Testis (tissue), 2 donors: ENCODE measurements around the gene GARNL3.

Experiments used
- CTCF ChIP-seq, 3 experiments: fragments of 450-650 bp in 2 of 3; fragments of 200-600 bp in 1 of 3; sonication (generic) in 1 of 3; IDR thresholded peaks; one replicate each; pipeline ENCODE4 v1.5.1; 2016 to 2019; ENCODE audit warnings: antibody characterized with exemption in 3 of 3, mild to moderate bottlenecking in 2 of 3, moderate library complexity in 1 of 3
- POLR2A ChIP-seq: fragments of 450-650 bp; IDR thresholded peaks from one replicate; pipeline ENCODE4 v1.6.1; 2017; ENCODE audit warnings: antibody characterized with exemption, mild to moderate bottlenecking, moderate library complexity

GRCh38 chr9:127390248-127390545, 125.6 kb downstream of the GARNL3 start:
- TF ChIP-seq CTCF (IDR thresholded peaks at IDR 0.05) (no peak), POLR2A (no peak)
